ENCODE data around the gene FFAR1. TPM values are rescaled to one million over a fixed set of nuclear protein-coding genes. Genes with fewer than 3 reads are reported as not detected.

FFAR1 gene
- total and polyA plus RNA-seq, 2 of the 8 experiments (the other 6 are each of a cell fraction or from before 2014, with no cell fraction given): not detected

DNA sequence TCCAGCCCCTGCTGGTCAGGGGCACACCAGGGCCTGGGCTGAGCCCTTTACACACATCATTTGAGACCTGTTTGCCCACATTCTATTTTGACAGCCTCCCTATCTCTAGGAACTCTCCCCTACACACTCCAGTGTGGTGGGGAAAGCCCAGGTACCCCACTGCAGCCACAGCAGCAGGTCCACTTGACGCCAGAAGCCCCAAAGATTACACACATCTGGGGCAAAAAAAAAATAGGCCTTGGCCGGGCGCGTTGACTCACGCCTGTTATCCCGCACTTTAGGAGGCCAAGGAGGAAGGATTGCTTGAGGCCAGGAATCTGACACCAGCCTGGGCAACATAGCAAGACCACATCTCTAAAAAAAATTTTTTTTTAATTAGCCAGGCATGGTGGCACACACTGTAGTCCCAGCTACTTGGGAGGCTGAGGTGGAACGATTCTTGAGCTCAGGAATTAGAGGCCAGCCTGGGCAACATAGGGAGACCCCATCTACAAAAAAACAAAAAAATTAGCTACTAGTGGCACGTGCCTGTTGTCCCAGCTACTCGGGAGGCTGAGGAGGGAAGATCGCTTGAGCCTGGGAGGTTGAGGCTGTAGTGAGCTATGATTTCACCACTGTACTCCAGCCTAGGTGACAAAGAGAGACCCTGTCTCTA is 36.8 kb upstream of the FFAR1 start:
- H3K4me3 ChIP-seq (ENCODE audit: extremely low read depth in 1 of 4, insufficient read depth in 2 of 4, low read depth in 3 of 4, low read length in 4 of 4): no peak overlapping the region
- H2AFZ ChIP-seq (ENCODE audit: low read length): no peak overlapping the region
- no peak overlapping the region for H2BK20ac ChIP-seq (ENCODE audit: low read length)
- no peak overlapping the region for H3K9ac ChIP-seq (replicated peaks in 1 of 4; ENCODE audit: extremely low read depth in 1 of 4, low read depth in 3 of 4, low read length in 3 of 4)
- H3K79me1 ChIP-seq (ENCODE audit: low read depth, low read length): no peaks in the 10 kb centered on the region
- H2BK12ac ChIP-seq (ENCODE audit: low read depth, low read length): no peak overlapping the region
- no peaks in the 10 kb centered on the region for H3K79me2 ChIP-seq (ENCODE audit: control insufficient read depth in 1 of 2, insufficient read depth in 2 of 2, low read length in 2 of 2)
- H3K4me1 ChIP-seq (replicated peaks in 1 of 4; ENCODE audit: control insufficient read depth in 3 of 4, insufficient read depth in 4 of 4, low read length in 3 of 4): peaks cover 0 to 2% (median 0%) of the 10 kb centered on the region in 4 experiments; a peak in 1 of 7 replicates
- WGBS, 2 experiments (ENCODE audit: extremely low coverage in 1 of 2, insufficient coverage in 1 of 2, insufficient read length in 1 of 2, insufficient replicate concordance in 2 of 2, low coverage in 1 of 2, low lambda C conversion rate in 2 of 2, missing lambda C conversion rate in 1 of 2): 86% methylated on average over 10 of the region's 10 CpGs; no CpG with 5 or more reads in 1 of the 2 experiments
- no peak overlapping the region for H2BK15ac ChIP-seq (ENCODE audit: low read length)
- no peak for TF ChIP-seq YY1 (IDR thresholded peaks at IDR 0.05; ENCODE audit: low read depth, low read length)
- no peak for TF ChIP-seq BACH1 (IDR thresholded peaks at IDR 0.05; ENCODE audit: low read length)
- TF ChIP-seq GABPA (IDR thresholded peaks at IDR 0.05; ENCODE audit: borderline replicate concordance, insufficient read depth, low read length): no peak
- TF ChIP-seq EZH2 (IDR thresholded peaks at IDR 0.05; ENCODE audit: low read depth, low read length, severe bottlenecking): no peak
- no peak for TF ChIP-seq SUZ12 (IDR thresholded peaks at IDR 0.05; ENCODE audit: low read length)
- no peak for TF ChIP-seq TBP (IDR thresholded peaks at IDR 0.05; ENCODE audit: low read depth, low read length)
- TF ChIP-seq, protein P1, sequence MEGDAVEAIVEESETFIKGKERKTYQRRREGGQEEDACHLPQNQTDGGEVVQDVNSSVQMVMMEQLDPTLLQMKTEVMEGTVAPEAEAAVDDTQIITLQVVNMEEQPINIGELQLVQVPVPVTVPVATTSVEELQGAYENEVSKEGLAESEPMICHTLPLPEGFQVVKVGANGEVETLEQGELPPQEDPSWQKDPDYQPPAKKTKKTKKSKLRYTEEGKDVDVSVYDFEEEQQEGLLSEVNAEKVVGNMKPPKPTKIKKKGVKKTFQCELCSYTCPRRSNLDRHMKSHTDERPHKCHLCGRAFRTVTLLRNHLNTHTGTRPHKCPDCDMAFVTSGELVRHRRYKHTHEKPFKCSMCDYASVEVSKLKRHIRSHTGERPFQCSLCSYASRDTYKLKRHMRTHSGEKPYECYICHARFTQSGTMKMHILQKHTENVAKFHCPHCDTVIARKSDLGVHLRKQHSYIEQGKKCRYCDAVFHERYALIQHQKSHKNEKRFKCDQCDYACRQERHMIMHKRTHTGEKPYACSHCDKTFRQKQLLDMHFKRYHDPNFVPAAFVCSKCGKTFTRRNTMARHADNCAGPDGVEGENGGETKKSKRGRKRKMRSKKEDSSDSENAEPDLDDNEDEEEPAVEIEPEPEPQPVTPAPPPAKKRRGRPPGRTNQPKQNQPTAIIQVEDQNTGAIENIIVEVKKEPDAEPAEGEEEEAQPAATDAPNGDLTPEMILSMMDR (IDR thresholded peaks at IDR 0.05; ENCODE audit: control extremely low read depth in 1 of 3, insufficient read depth in 1 of 3, low read depth in 1 of 3, low read length in 3 of 3): no peak
- no peak for TF ChIP-seq ZNF274 (IDR thresholded peaks at IDR 0.05; ENCODE audit: borderline replicate concordance, extremely low read depth, low read length)
- no peak for TF ChIP-seq SP1 (IDR thresholded peaks at IDR 0.05; ENCODE audit: low read depth, low read length)
- no peak for TF ChIP-seq CBX5 (IDR thresholded peaks at IDR 0.05; ENCODE audit: low read depth, low read length)
- H4K20me1 ChIP-seq (replicated peaks in 1 of 2; ENCODE audit: control insufficient read depth in 1 of 2, insufficient read depth in 2 of 2, low read length in 2 of 2): no peaks in the 10 kb centered on the region
- no peak overlapping the region for H2BK5ac ChIP-seq (ENCODE audit: low read depth, low read length)
- no peak overlapping the region for H2BK120ac ChIP-seq (replicated peaks; ENCODE audit: low read depth, low read length)
- no peaks in the 10 kb centered on the region for H3K23me2 ChIP-seq (ENCODE audit: low read depth, low read length)
- no peak overlapping the region for H3K23ac ChIP-seq (ENCODE audit: insufficient read length)
- H3K36me3 ChIP-seq (ENCODE audit: control insufficient read depth in 2 of 4, insufficient read depth in 4 of 4, low read length in 3 of 4): no peaks in the 10 kb centered on the region
- POLR2A ChIA-PET (ENCODE audit: partially characterized antibody): interaction anchor here (1.5 kb wide), 1 partner anchor 23 kb away, joined by 4 read pairs; no protein-coding TSS in a partner anchor
- no peak overlapping the region for H3K56ac ChIP-seq (replicated peaks; ENCODE audit: insufficient read length, low read depth, low read length)
- H3K4me2 ChIP-seq (ENCODE audit: insufficient read depth in 1 of 2, low read depth in 2 of 2, low read length in 2 of 2): no peak overlapping the region
- H4K8ac ChIP-seq (ENCODE audit: extremely low read depth, insufficient read depth, low read length): no peak overlapping the region
- H4K91ac ChIP-seq (replicated peaks; ENCODE audit: insufficient read length, low read length): no peak overlapping the region
- no peak overlapping the region for H4K5ac ChIP-seq (ENCODE audit: insufficient read length, low read depth, low read length)
- DNase-seq (ENCODE audit: low read depth in 1 of 2, low spot score in 2 of 2) (no peak), FAIRE-seq (no peak)
- no peaks in the 10 kb centered on the region for H3K27me3 ChIP-seq (replicated peaks in 1 of 4; ENCODE audit: control insufficient read depth in 3 of 4, extremely low read depth in 1 of 4, insufficient read depth in 3 of 4, low read length in 3 of 4)
- no peak overlapping the region for H3K4ac ChIP-seq (replicated peaks; ENCODE audit: insufficient read length, low read depth, low read length)
- H3K9me3 ChIP-seq (ENCODE audit: insufficient read depth in 2 of 2, low read depth in 1 of 2, low read length in 1 of 2): no peaks in the 10 kb centered on the region
- no peak overlapping the region for H3K14ac ChIP-seq (ENCODE audit: insufficient read length)
- CTCF ChIA-PET (ENCODE audit: partially characterized antibody): interaction anchor here (0.7 to 4.1 kb wide), 2 partner anchors 17 to 110 kb away, joined by 3 to 20 read pairs; partner anchors contain the start of gene CD22
- H2AK5ac ChIP-seq (ENCODE audit: low read depth, low read length): no peak overlapping the region
- no peak overlapping the region for H3K18ac ChIP-seq (ENCODE audit: extremely low read depth, low read length)
- no peak overlapping the region for H3K27ac ChIP-seq (ENCODE audit: low read depth, low read length)
